HepG2 (cell line): Measurements from ENCODE around the gene MAJIN. TPM values are rescaled to one million over a fixed set of nuclear protein-coding genes. Genes with fewer than 3 reads are reported as not detected.

Source experiments
- ATF3 ChIP-seq: sonication (generic); formaldehyde crosslinking; IDR thresholded peaks from 2 replicates; pipeline ENCODE4 v1.4.0; 2020; ENCODE audit warnings: missing genetic modification reagents
- DPF2 ChIP-seq: sonication (generic); formaldehyde crosslinking; IDR thresholded peaks from 2 replicates; pipeline ENCODE4 v1.4.0; 2020; ENCODE audit warnings: mild to moderate bottlenecking, low read depth, missing genetic modification reagents, borderline replicate concordance
- E2F5 ChIP-seq: sonication (generic); formaldehyde crosslinking; conservative IDR thresholded peaks from 2 replicates; pipeline ENCODE4 v1.4.0; 2020; ENCODE audit warnings: missing genetic modification reagents
- EED ChIP-seq: sonication (generic); formaldehyde crosslinking; IDR thresholded peaks from 2 replicates; pipeline ENCODE4 v1.5.0; 2020; ENCODE audit warnings: mild to moderate bottlenecking, missing genetic modification reagents
- HDAC1 ChIP-seq: sonication (generic); formaldehyde crosslinking; IDR thresholded peaks from 2 replicates; pipeline ENCODE4 v1.5.1; 2020; ENCODE audit warnings: mild to moderate bottlenecking, missing genetic modification reagents
- KDM2A ChIP-seq: sonication (generic); formaldehyde crosslinking; IDR thresholded peaks from 2 replicates; pipeline ENCODE4 v1.4.0; 2020; ENCODE audit warnings: low read depth, missing genetic modification reagents, borderline replicate concordance
- NRL ChIP-seq: sonication (generic); formaldehyde crosslinking; IDR thresholded peaks from 2 replicates; pipeline ENCODE4 v1.5.0; 2020; ENCODE audit warnings: missing genetic modification reagents, mild to moderate bottlenecking, moderate library complexity, borderline replicate concordance
- SMARCE1 ChIP-seq: fragments of 450-650 bp; IDR thresholded peaks from 2 replicates; pipeline ENCODE4 v1.6.1; 2017; ENCODE audit warnings: borderline replicate concordance
- TBX2 ChIP-seq: sonication (generic); formaldehyde crosslinking; IDR thresholded peaks from 2 replicates; pipeline ENCODE4 v1.5.0; 2020; ENCODE audit warnings: missing genetic modification reagents, mild to moderate bottlenecking, borderline replicate concordance
- USF2 ChIP-seq, 2 experiments: sonication (generic) in 1 of 2; formaldehyde crosslinking in 1 of 2; IDR thresholded peaks; 2 replicates each; pipeline versions ENCODE4 v1.5.1 to v1.6.1; 2011 to 2020; ENCODE audit warnings: borderline replicate concordance in 1 of 2, low read depth in 1 of 2, low read length in 1 of 2, mild to moderate bottlenecking in 1 of 2, missing genetic modification reagents in 1 of 2, moderate library complexity in 1 of 2
- ZFP1 ChIP-seq: IDR thresholded peaks from 2 replicates; pipeline ENCODE4 v1.6.1; 2016
- ZMAT5 ChIP-seq: sonication (generic); formaldehyde crosslinking; IDR thresholded peaks from 2 replicates; pipeline ENCODE4 v1.5.0; 2020; ENCODE audit warnings: mild to moderate bottlenecking, low read depth, missing genetic modification reagents, borderline replicate concordance
- ZNF407 ChIP-seq: sonication (generic); formaldehyde crosslinking; IDR thresholded peaks from one replicate; pipeline ENCODE4 v1.5.1; 2020; ENCODE audit warnings: mild to moderate bottlenecking, missing genetic modification reagents; ENCODE audit errors: not compliant biosample characterization
- ZNF784 ChIP-seq: sonication (generic); formaldehyde crosslinking; IDR thresholded peaks from 2 replicates; pipeline ENCODE4 v1.5.1; 2020; ENCODE audit warnings: missing genetic modification reagents, mild to moderate bottlenecking, borderline replicate concordance
- ZNF816 ChIP-seq: sonication (generic); formaldehyde crosslinking; IDR thresholded peaks from 2 replicates; pipeline ENCODE4 v1.8.0; 2022; ENCODE audit warnings: missing genetic modification reagents, mild to moderate bottlenecking, borderline replicate concordance
- polyA plus RNA-seq, 8 experiments: library from polyadenylated mRNA; depleted of rRNA in 3 of 8; stranded (reverse) in 7 of 8; unstranded in 1 of 8; fragments of >200 nt; fragmentation: Illumina TruSeq in 4 of 8; extraction: Trizol in 4 of 8; gene quantifications; 2 replicates each; pipeline versions ENCODE4 v1.2.1 to v1.2.3, GENCODE V29; 2011 to 2016; ENCODE audit warnings: low read depth in 4 of 8, missing spikeins in 1 of 8, mixed read lengths in 1 of 8; ENCODE audit not compliant: insufficient read depth in 1 of 8
- total RNA-seq, 5 experiments: library from RNA; depleted of rRNA; stranded (reverse); fragments of >200 nt; fragmentation: Illumina TruSeq; extraction: Trizol; gene quantifications; 2 replicates each; pipeline ENCODE4 v1.2.3, GENCODE V29; 2016; ENCODE audit warnings: low read depth in 1 of 5

The MAJIN gene
- total and polyA plus RNA-seq, 2 of the 13 experiments (the other 11 are each of a cell fraction or from before 2014, with no cell fraction given) = not detected

GRCh38 chr11:65013130-65013887, 41.4 kb upstream of the MAJIN start (continued):
- no peak for TF ChIP-seq ZNF407 (CRISPR knock-in tag)
- TF ChIP-seq ZMAT5 (CRISPR knock-in tag) = no peak
- no peak for TF ChIP-seq ZNF784 (CRISPR knock-in tag)
- no peak for TF ChIP-seq HDAC1 (CRISPR knock-in tag)
- no peak for TF ChIP-seq ATF3 (CRISPR knock-in tag)
- no peak for TF ChIP-seq USF2 (IDR thresholded peaks at IDR 0.05; ENCODE audit: low read depth, low read length)
- no peak for TF ChIP-seq USF2 (CRISPR knock-in tag; IDR thresholded peaks at IDR 0.05; ENCODE audit: borderline replicate concordance)
- no peak for TF ChIP-seq SMARCE1
- no peak for TF ChIP-seq ZFP1 (CRISPR knock-in tag)
- TF ChIP-seq NRL = no peak
- no peak for TF ChIP-seq ZNF816 (CRISPR knock-in tag)
- TF ChIP-seq DPF2 = no peak
- no peak for TF ChIP-seq TBX2
- TF ChIP-seq EED (CRISPR knock-in tag) = no peak
- TF ChIP-seq KDM2A (CRISPR knock-in tag) = peak; percentile 54
- no peak for TF ChIP-seq E2F5 (CRISPR knock-in tag)
